Transverse colon (tissue), 4 donors: ENCODE results near the gene GPBP1L1. TPM values are rescaled to one million over a fixed set of nuclear protein-coding genes. Genes with fewer than 3 reads are reported as not detected.

Source experiments
- DNase-seq: peaks from one replicate; pipeline ENCODE4 v3.0.0-alpha.2; 2019
- H3K27ac ChIP-seq, 4 donors: fragments of 200-600 bp; sonication (generic); 2 replicates each; pipeline ENCODE4 v1.5.1; 2016 to 2018; ENCODE audit warnings: inconsistent platforms in 4 of 4
- H3K27me3 ChIP-seq: fragments of 200-600 bp; sonication (generic); 2 replicates; pipeline ENCODE4 v1.5.1; 2017; ENCODE audit warnings: inconsistent platforms
- H3K36me3 ChIP-seq, 4 donors: fragments of 200-600 bp; sonication (generic); 2 replicates each; pipeline ENCODE4 v1.5.1; 2017 to 2019; ENCODE audit warnings: inconsistent platforms in 4 of 4
- H3K4me1 ChIP-seq, 4 donors: fragments of 200-600 bp; sonication (generic); 2 replicates each; pipeline ENCODE4 v1.5.1; 2017 to 2020; ENCODE audit warnings: inconsistent platforms in 4 of 4
- H3K4me3 ChIP-seq, 4 donors: fragments of 200-600 bp; sonication (generic); 1 replicate in 1 of 4; 2 replicates in 3 of 4; pipeline versions ENCODE4 v1.5.1 to v1.6.1; 2017 to 2019; ENCODE audit warnings: inconsistent platforms in 4 of 4
- H3K9me3 ChIP-seq, 2 donors: fragments of 200-600 bp; sonication (generic); 2 replicates each; pipeline ENCODE4 v1.5.1; 2017 to 2019; ENCODE audit warnings: inconsistent platforms in 2 of 2
- CTCF ChIP-seq, 5 experiments: fragments of 200-600 bp in 3 of 5; fragments of 450-650 bp in 2 of 5; sonication (generic) in 3 of 5; IDR thresholded peaks; 1 replicate in 2 of 5; 2 replicates in 3 of 5; pipeline ENCODE4 v1.5.1; 2016 to 2017; ENCODE audit warnings: antibody characterized with exemption in 5 of 5, inconsistent platforms in 3 of 5, mild to moderate bottlenecking in 2 of 5, moderate library complexity in 1 of 5
- EP300 ChIP-seq: sonication (generic); formaldehyde crosslinking; IDR thresholded peaks from one replicate; pipeline ENCODE4 v1.6.1; 2017; ENCODE audit warnings: antibody characterized with exemption, low read depth
- POLR2A ChIP-seq: fragments of 450-650 bp; IDR thresholded peaks from one replicate; pipeline ENCODE4 v1.6.1; 2016; ENCODE audit warnings: antibody characterized with exemption, mild to moderate bottlenecking, moderate library complexity
- POLR2AphosphoS5 ChIP-seq, 3 donors: sonication (generic); formaldehyde crosslinking; IDR thresholded peaks; one replicate each; pipeline ENCODE4 v1.6.1; 2016; ENCODE audit warnings: antibody characterized with exemption in 3 of 3
- WGBS, 2 donors: methylation state at CpG; one replicate each; pipeline ENCODE4 v1.1.5; 2018; ENCODE audit warnings: low coverage in 1 of 2; 5-methylcytosine and 5-hydroxymethylcytosine counted together
- in situ Hi-C, 4 donors: fragments of 200-750 bp; cut with MboI; loops; one replicate each; pipeline versions ENCODE4 v1.15.0 to v1.15.1; 2017; ENCODE audit warnings: low sequenced_read_pairs in 3 of 4, low pct_ligation_motif_present in 1 of 4, low pct_unique_long_range_greater_than_20kb in 1 of 4
- intact Hi-C: fragments of 100-400 bp; cut with DNase I; formaldehyde crosslinking; loops from one replicate; pipeline ENCODE4 v1.15.1; 2023; ENCODE audit warnings: low total_unique reads
- total RNA-seq, 4 donors: library from RNA; depleted of rRNA; stranded (reverse); fragments of >200 nt; gene quantifications; one replicate each; pipeline ENCODE4 v1.1.0, GENCODE V29; 2016

GPBP1L1 gene
- total RNA-seq, 4 donors from 2014 or later: 162 to 284 (median 222) TPM

GRCh38 chr1:45660336-45660735 lies 26.0 kb downstream of the GPBP1L1 start:
- TF ChIP-seq POLR2A: no peak
- no peak for TF ChIP-seq EP300
- TF ChIP-seq POLR2AphosphoS5 (IDR thresholded peaks at IDR 0.05): no peak
- no peak for TF ChIP-seq CTCF (IDR thresholded peaks at IDR 0.05)
- Histone ChIP-seq H3K27me3 (no peaks in the 10 kb centered on the region), H3K36me3 (peaks cover 0 to 52% (median 24%) of the 10 kb centered on the region in 4 donors), H3K4me1 (peaks cover 0 to 54% (median 16%) of the 10 kb centered on the region in 4 donors), H3K4me3 (no peak overlapping the region), H3K27ac (no peak overlapping the region), H3K9me3 (no peaks in the 10 kb centered on the region)
- WGBS, 2 donors: 45 to 77% methylated on average over 2 of the region's 2 CpGs
- in situ Hi-C loops: no loop called here
- intact Hi-C loops: no loop called here
- no peak for DNase-seq

GRCh38 chr1:45659222-45659621 lies 27.1 kb downstream of the GPBP1L1 start:
- TF ChIP-seq POLR2A (no peak), CTCF (IDR thresholded peaks at IDR 0.05) (no peak), EP300 (no peak), POLR2AphosphoS5 (IDR thresholded peaks at IDR 0.05) (no peak)
- no peak overlapping the region for H3K4me3 ChIP-seq
- H3K27ac ChIP-seq: peak overlapping the region in 1 of 4 donors; percentile 36
- no peak for DNase-seq
- peaks cover 0 to 54% (median 16%) of the 10 kb centered on the region in 4 donors for H3K4me1 ChIP-seq
- no peaks in the 10 kb centered on the region for H3K9me3 ChIP-seq
- intact Hi-C loops: no loop called here
- in situ Hi-C loops: no loop called here
- WGBS, 2 donors: 92 to 100% methylated on average over 1 to 2 of the region's 2 CpGs
- H3K27me3 ChIP-seq: no peaks in the 10 kb centered on the region
- peaks cover 0 to 63% (median 29%) of the 10 kb centered on the region in 4 donors for H3K36me3 ChIP-seq

GRCh38 chr1:45658171-45658570 lies 28.2 kb downstream of the GPBP1L1 start:
- H3K9me3 ChIP-seq: no peaks in the 10 kb centered on the region
- H3K36me3 ChIP-seq: peaks cover 0 to 74% (median 34%) of the 10 kb centered on the region in 4 donors
- peak in 1 of 3 donors; percentile 17 for TF ChIP-seq POLR2AphosphoS5 (IDR thresholded peaks at IDR 0.05)
- TF ChIP-seq EP300: no peak
- TF ChIP-seq POLR2A: no peak
- TF ChIP-seq CTCF (IDR thresholded peaks at IDR 0.05): no peak
- H3K4me1 ChIP-seq: peaks cover 0 to 50% (median 16%) of the 10 kb centered on the region in 4 donors
- WGBS, 2 donors: 54 to 56% methylated on average over 2 of the region's 2 CpGs
- intact Hi-C loops (no loop called here), in situ Hi-C loops (no loop called here)
- DNase-seq: no peak
- H3K4me3 ChIP-seq: no peak overlapping the region
- H3K27me3 ChIP-seq: no peaks in the 10 kb centered on the region
- H3K27ac ChIP-seq: peak overlapping the region in 2 of 4 donors; percentile 36 to 38

- TF ChIP-seq CTCF (IDR thresholded peaks at IDR 0.05) (no peak), POLR2AphosphoS5 (IDR thresholded peaks at IDR 0.05) (no peak)
- in situ Hi-C loops (no loop called here), intact Hi-C loops (no loop called here)
- peaks cover 0 to 85% (median 39%) of the 10 kb centered on the region in 4 donors for H3K36me3 ChIP-seq
- no peaks in the 10 kb centered on the region for H3K27me3 ChIP-seq
- peaks cover 0 to 47% (median 16%) of the 10 kb centered on the region in 4 donors for H3K4me1 ChIP-seq
- WGBS, 2 donors: 78 to 95% methylated on average over 3 of the region's 3 CpGs
- H3K27ac ChIP-seq: no peak overlapping the region
- no peaks in the 10 kb centered on the region for H3K9me3 ChIP-seq
- no peak overlapping the region for H3K4me3 ChIP-seq
- DNase-seq: no peak
Observed at GRCh38 chr1:45656573-45657226, 29.6 kb downstream of the GPBP1L1 start.
